ENCODE measurements around the gene CASP6. TPM values are rescaled to one million over a fixed set of nuclear protein-coding genes. Genes with fewer than 3 reads are reported as not detected.
A peak's percentile ranks its signal among the peaks of the same experiment; 100 is the strongest.
"Not testable (repeated sequence)": the region's sequence is repeated elsewhere in the genome, so short reads cannot be mapped to it uniquely, and the experiment has no call there.

CASP6 gene
- total and polyA plus RNA-seq, 8 donors: 6.4 to 18.6 (median 10.3) TPM

DNA sequence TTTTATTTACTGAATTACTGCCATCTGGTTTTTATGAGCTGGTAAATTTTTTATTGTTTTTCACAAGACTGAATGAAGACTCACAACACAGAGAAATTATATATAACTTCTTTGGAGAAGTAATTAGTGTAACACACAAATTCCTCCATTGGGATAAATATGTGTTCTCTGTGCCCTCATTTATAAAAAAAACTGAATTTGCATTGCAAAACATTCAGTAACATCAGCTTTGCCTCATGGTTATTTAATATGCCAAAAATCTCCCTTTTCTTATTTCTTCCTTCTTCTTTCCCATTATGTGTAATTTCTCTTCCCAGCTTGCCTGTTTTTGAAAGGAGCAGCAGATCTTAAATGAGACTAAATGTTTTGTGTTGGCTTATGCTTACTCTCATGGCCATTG lies 18.5 kb downstream of the CASP6 start:
- H3K4me1 ChIP-seq: no peaks in the 10 kb centered on the region
- intact Hi-C loops (cut with DNase I): no loop called here
- no peak overlapping the region for H3K27ac ChIP-seq
- H3K27me3 ChIP-seq: no peaks in the 10 kb centered on the region
- no peaks in the 10 kb centered on the region for H3K9me3 ChIP-seq
- H3K4me3 ChIP-seq: no peak overlapping the region
- DNase-seq (no peak), ATAC-seq (no peak), FAIRE-seq (no peak)
- TF ChIP-seq, protein P1, sequence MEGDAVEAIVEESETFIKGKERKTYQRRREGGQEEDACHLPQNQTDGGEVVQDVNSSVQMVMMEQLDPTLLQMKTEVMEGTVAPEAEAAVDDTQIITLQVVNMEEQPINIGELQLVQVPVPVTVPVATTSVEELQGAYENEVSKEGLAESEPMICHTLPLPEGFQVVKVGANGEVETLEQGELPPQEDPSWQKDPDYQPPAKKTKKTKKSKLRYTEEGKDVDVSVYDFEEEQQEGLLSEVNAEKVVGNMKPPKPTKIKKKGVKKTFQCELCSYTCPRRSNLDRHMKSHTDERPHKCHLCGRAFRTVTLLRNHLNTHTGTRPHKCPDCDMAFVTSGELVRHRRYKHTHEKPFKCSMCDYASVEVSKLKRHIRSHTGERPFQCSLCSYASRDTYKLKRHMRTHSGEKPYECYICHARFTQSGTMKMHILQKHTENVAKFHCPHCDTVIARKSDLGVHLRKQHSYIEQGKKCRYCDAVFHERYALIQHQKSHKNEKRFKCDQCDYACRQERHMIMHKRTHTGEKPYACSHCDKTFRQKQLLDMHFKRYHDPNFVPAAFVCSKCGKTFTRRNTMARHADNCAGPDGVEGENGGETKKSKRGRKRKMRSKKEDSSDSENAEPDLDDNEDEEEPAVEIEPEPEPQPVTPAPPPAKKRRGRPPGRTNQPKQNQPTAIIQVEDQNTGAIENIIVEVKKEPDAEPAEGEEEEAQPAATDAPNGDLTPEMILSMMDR (IDR thresholded peaks at IDR 0.05): no peak
- no peaks in the 10 kb centered on the region for H3K36me3 ChIP-seq

DNA sequence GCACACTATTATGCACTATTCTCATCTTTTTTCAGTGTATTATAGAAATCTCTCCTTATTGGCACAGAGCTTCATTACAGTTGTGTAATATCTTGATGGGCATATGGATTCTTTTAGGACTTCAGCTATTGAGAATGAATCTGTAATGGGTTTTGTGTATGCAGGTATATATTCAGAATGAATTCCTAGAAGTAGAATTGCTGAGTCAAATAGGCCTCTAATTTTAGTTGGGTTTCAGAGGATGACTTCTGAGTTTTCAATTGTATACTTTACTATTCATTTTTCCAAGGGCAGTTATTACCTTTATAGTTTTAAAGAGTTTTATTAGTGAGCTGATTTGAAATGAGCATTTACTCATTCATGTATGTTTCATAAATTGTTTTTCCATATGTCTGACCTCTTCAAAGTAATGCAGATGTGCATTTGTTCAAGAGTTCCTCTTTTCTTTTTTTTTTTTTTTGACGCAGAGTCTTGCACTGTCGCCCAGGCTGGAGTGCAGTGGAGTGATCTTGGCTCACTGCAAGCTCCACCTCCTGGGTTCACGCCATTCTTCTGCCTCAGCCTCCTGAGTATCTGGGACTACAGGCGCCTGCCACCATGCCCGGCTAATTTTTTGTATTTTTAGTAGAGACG lies 19.5 kb downstream of the CASP6 start:
- H3K9me3 ChIP-seq: no peaks in the 10 kb centered on the region
- ATAC-seq (no peak), DNase-seq (no peak), FAIRE-seq (no peak)
- TF ChIP-seq, protein P1 (IDR thresholded peaks at IDR 0.05): no peak
- H3K4me3 ChIP-seq: no peak overlapping the region
- H3K4me1 ChIP-seq: no peaks in the 10 kb centered on the region
- intact Hi-C loops (cut with DNase I): no loop called here
- 90 to 93% methylated on average over 5 to 6 of the region's 6 CpGs for WGBS, 2 donors
- H3K27ac ChIP-seq: no peak overlapping the region
- no peaks in the 10 kb centered on the region for H3K36me3 ChIP-seq
- H3K27me3 ChIP-seq: no peaks in the 10 kb centered on the region

DNA sequence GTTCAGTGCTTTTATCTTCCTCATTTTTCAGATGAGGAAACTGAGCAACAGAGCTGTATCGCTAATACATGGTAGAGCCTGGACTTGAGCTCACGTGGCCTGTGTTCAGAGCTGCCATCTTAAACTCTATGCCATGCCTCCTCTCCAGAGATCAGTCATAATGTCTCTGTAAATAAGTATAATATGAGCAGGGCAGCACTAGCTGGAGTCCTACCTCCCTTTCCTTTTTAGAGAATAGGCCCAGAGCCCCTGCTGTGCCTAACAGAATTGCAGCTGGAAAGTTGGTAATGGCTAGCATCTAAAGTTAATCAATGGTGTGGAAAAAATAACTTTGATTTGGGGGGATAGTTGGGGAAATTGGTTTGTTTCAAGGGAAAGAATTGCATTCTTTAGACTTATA lies 20.4 kb downstream of the CASP6 start:
- intact Hi-C loops (cut with DNase I): no loop called here
- no peak for FAIRE-seq
- H3K9me3 ChIP-seq: no peaks in the 10 kb centered on the region

DNA sequence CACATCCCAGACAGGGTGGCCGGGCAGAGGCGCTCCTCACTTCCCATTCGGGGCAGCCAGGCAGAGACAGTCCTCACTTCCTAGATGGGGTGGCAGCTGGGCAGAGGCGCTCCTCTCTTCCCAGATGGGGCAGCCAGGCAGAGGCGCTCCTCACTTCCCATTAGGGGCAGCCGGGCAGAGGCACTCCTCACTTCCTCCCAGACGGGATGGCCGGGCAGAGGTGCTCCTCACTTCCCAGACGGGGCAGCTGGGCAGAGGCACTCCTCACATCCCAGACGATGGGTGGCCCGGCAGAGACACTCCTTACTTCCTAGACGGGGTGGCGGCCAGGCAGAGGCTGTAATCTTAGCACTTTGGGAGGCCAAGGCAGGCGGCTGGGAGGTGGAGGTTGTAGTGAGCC lies 24.3 kb downstream of the CASP6 start:
- H3K36me3 ChIP-seq; H3K4me1 ChIP-seq; FAIRE-seq; DNase-seq; intact Hi-C loops (cut with DNase I); H3K4me3 ChIP-seq; ATAC-seq; H3K27me3 ChIP-seq; H3K27ac ChIP-seq; H3K9me3 ChIP-seq: not testable (repeated sequence)
- WGBS, 2 donors: 98% methylated on average over 13 to 14 of the region's 14 CpGs

More for the DNA sequence above, 20.4 kb downstream of the CASP6 start:
- Histone ChIP-seq H3K36me3 (no peaks in the 10 kb centered on the region), H3K27ac (no peak overlapping the region), H3K4me3 (no peak overlapping the region), H3K27me3 (no peaks in the 10 kb centered on the region), H3K4me1 (no peaks in the 10 kb centered on the region)
- 95 to 98% methylated on average over 2 of the region's 2 CpGs for WGBS, 2 donors
- no peak for ATAC-seq
- DNase-seq: no peak
- TF ChIP-seq, protein P1 (IDR thresholded peaks at IDR 0.05): no peak

DNA sequence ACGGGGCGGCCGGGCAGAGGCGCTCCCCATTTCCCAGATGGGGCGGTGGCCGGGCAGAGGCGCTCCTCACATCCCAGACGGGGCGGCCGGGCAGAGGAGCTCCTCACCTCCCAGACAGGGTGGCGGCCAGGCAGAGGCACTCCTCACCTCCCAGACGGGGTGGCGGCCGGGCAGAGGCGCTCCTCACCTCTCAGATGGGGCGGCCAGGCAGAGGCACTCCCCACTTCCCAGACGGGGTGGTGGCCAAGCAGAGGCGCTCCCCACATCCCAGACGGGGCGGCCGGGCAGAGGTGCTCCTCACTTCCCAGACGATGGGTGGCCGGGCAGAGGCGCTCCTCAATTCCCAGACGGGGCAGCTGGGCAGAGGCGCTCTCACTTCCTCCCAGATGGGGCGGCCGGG lies 24.8 kb downstream of the CASP6 start:
- intact Hi-C loops (cut with DNase I); H3K27ac ChIP-seq; FAIRE-seq; H3K4me1 ChIP-seq; H3K9me3 ChIP-seq; ATAC-seq; H3K4me3 ChIP-seq; H3K27me3 ChIP-seq; H3K36me3 ChIP-seq: not testable (repeated sequence)
- WGBS, 2 donors: 92 to 95% methylated on average over 28 of the region's 28 CpGs
- DNase-seq: peak in 1 of 6 donors; percentile 61

DNA sequence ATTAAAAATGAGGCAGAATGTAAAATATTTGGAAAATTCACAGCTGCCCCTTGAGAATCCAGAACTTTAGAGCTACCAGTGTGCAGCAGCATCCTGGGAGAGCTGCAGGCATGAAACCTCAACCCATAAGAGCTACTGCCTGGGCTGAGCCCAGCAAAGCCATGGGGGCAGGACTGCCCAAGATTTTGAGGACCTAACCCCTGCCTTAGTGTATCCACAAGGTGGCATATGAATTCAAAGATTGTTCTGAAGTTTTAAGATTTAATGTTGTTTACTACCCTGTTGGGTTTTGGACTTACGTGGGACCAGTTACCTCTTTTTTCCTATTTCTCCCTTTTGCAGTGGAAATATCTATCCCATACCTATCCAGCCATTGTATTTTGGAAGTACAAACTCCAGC lies 26.4 kb downstream of the CASP6 start:
- Histone ChIP-seq H3K9me3 (no peaks in the 10 kb centered on the region), H3K4me3 (no peak overlapping the region), H3K27ac (no peak overlapping the region), H3K4me1 (no peaks in the 10 kb centered on the region), H3K27me3 (no peaks in the 10 kb centered on the region), H3K36me3 (no peaks in the 10 kb centered on the region)
- 91 to 96% methylated on average over 1 of the region's 1 CpG for WGBS, 2 donors
- TF ChIP-seq, protein P1 (IDR thresholded peaks at IDR 0.05): no peak
- intact Hi-C loops (cut with DNase I): no loop called here
- FAIRE-seq: no peak
- no peak for DNase-seq
- ATAC-seq: peak in 1 of 4 donors; percentile 27

All from pancreas (tissue), 10 donors.